Fibroblast of lung (primary cell): ENCODE results near the gene DNAH17. TPM values are rescaled to one million over a fixed set of nuclear protein-coding genes. Genes with fewer than 3 reads are reported as not detected.

ENCODE experiments used
- DNase-seq, 2 donors: peaks; one replicate each; pipeline versions ENCODE4 v3.0.0 to v3.0.0-alpha.2; 2010; ENCODE audit warnings: low read depth in 2 of 2
- H2AFZ ChIP-seq: 2 replicates; pipeline ENCODE4 v1.5.1; 2012; ENCODE audit warnings: low read length, control low read depth, inconsistent platforms
- H3K27ac ChIP-seq: 2 replicates; pipeline ENCODE4 v1.5.1; 2011; ENCODE audit warnings: low read length, control low read depth; ENCODE audit not compliant: insufficient read depth
- H3K27me3 ChIP-seq: 2 replicates; pipeline ENCODE4 v1.5.1; 2011; ENCODE audit warnings: mild to moderate bottlenecking, low read length; ENCODE audit not compliant: control insufficient read depth, insufficient read depth
- H3K36me3 ChIP-seq: 2 replicates; pipeline ENCODE4 v1.5.1; 2011; ENCODE audit warnings: low read length; ENCODE audit not compliant: control insufficient read depth, insufficient read depth
- H3K4me1 ChIP-seq: 2 replicates; pipeline ENCODE4 v1.5.1; 2011; ENCODE audit warnings: low read length; ENCODE audit not compliant: control insufficient read depth, insufficient read depth; ENCODE audit errors: extremely low read depth
- H3K4me2 ChIP-seq: 2 replicates; pipeline ENCODE4 v1.5.1; 2011; ENCODE audit warnings: low read length, control low read depth; ENCODE audit not compliant: insufficient read depth; ENCODE audit errors: extremely low read depth
- H3K4me3 ChIP-seq, 4 experiments: fragments of 200-600 bp in 1 of 4; sonication (generic) in 1 of 4; replicated peaks in 1 of 4; 2 replicates each; pipeline ENCODE4 v1.5.1; 2011 to 2016; ENCODE audit warnings: low read length in 4 of 4, low read depth in 3 of 4, mild to moderate bottlenecking in 3 of 4, control low read depth in 2 of 4, inconsistent platforms in 1 of 4, mixed read lengths in 1 of 4; ENCODE audit not compliant: insufficient read depth in 1 of 4; ENCODE audit errors: control extremely low read depth in 1 of 4
- H3K79me2 ChIP-seq: 2 replicates; pipeline ENCODE4 v1.5.1; 2012; ENCODE audit warnings: mild to moderate bottlenecking, low read length, inconsistent platforms; ENCODE audit not compliant: control insufficient read depth, insufficient read depth
- H3K9ac ChIP-seq: 2 replicates; pipeline ENCODE4 v1.5.1; 2011; ENCODE audit warnings: mild to moderate bottlenecking, low read length, control low read depth; ENCODE audit not compliant: insufficient read depth
- H3K9me3 ChIP-seq: 2 replicates; pipeline ENCODE4 v1.5.1; 2012; ENCODE audit warnings: low read depth, low read length; ENCODE audit not compliant: control insufficient read depth, insufficient read depth
- H4K20me1 ChIP-seq: 2 replicates; pipeline ENCODE4 v1.5.1; 2011; ENCODE audit warnings: low read length; ENCODE audit not compliant: control insufficient read depth, insufficient read depth; ENCODE audit errors: extremely low read depth
- CTCF ChIP-seq, 2 donors: IDR thresholded peaks in 1 of 2; conservative IDR thresholded peaks in 1 of 2; 1 replicate in 1 of 2; 2 replicates in 1 of 2; pipeline ENCODE4 v1.5.1; 2011 to 2012; ENCODE audit warnings: low read length in 2 of 2, control low read depth in 1 of 2, inconsistent platforms in 1 of 2, low read depth in 1 of 2, mild to moderate bottlenecking in 1 of 2
- EZH2 ChIP-seq: IDR thresholded peaks from 2 replicates; pipeline ENCODE4 v1.5.1; 2012; ENCODE audit warnings: low read length, control low read depth, mild to moderate bottlenecking; ENCODE audit errors: missing control alignments
- polyA plus RNA-seq, 2 donors: library from polyadenylated mRNA; depleted of rRNA in 1 of 2; stranded (reverse) in 1 of 2; unstranded in 1 of 2; fragments of >200 nt; gene quantifications; 2 replicates each; pipeline ENCODE4 v1.2.1, GENCODE V29; 2011 to 2012; ENCODE audit warnings: missing spikeins in 1 of 2
- total RNA-seq: library from RNA; depleted of rRNA; stranded (reverse); fragments of >200 nt; gene quantifications from 2 replicates; pipeline ENCODE4 v1.2.1, GENCODE V29; 2014

Gene DNAH17
- total and polyA plus RNA-seq, 2 donors (not counting 1 experiment from before 2014, with no cell fraction given): not detected

DNA sequence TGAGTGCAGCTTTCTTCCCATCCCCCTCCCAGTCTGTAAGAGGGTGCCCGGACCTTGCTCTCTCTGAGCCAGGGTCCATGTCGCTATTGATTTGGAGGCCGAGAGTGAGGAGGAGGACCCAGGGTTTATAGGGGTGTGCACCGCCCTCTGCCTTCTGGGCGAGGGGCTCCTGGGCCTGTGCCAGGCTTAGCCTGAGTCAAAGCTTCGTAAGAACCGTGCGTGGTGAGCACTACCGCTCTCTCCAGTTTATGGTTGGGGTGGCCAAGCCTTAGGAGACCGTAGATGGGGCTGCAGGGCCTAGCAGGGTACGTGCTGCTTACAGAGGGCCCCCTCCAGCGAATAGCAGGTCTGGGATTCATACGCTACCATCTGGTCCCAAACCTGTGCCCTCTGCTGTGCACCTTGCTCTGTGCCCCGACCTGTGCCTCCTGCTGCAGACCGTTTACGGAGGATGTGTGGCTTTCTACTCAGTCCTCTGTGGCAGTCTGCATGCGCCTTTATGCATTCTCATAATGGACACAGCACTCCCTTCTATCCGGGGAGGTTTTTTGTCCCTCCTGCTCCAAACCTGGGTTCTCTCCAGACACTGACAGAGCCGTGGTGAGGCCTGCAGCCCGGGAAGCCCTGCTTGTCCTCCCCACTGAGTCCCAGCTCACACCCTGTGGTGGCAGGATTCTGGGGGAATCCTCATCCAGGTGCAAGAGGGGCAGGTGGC, 144.0 kb downstream of the DNAH17 start:
- Histone ChIP-seq H2AFZ (no peak overlapping the region), H4K20me1 (no peaks in the 10 kb centered on the region), H3K79me2 (no peaks in the 10 kb centered on the region), H3K36me3 (peaks cover 2% of the 10 kb centered on the region), H3K27ac (no peak overlapping the region), H3K9me3 (no peaks in the 10 kb centered on the region), H3K4me1 (no peaks in the 10 kb centered on the region), H3K9ac (no peak overlapping the region), H3K4me3 (no peak overlapping the region), H3K4me2 (no peak overlapping the region), H3K27me3 (no peaks in the 10 kb centered on the region)
- no peak for TF ChIP-seq EZH2
- TF ChIP-seq CTCF (conservative IDR thresholded peaks at IDR 0.05 in 1 of 2, IDR thresholded peaks at IDR 0.05 in 1 of 2; ENCODE audit: low read depth in 1 of 2, low read length in 2 of 2): no peak
- DNase-seq: no peak

- no peaks in the 10 kb centered on the region for H3K9me3 ChIP-seq
- DNase-seq: no peak
- no peaks in the 10 kb centered on the region for H4K20me1 ChIP-seq
- no peak overlapping the region for H3K4me2 ChIP-seq
- H3K79me2 ChIP-seq: no peaks in the 10 kb centered on the region
- no peak overlapping the region for H3K27ac ChIP-seq
- H3K36me3 ChIP-seq: peaks cover 2% of the 10 kb centered on the region
- no peak overlapping the region for H2AFZ ChIP-seq
- H3K27me3 ChIP-seq: no peaks in the 10 kb centered on the region
- TF ChIP-seq EZH2: no peak
- no peak for TF ChIP-seq CTCF (conservative IDR thresholded peaks at IDR 0.05 in 1 of 2, IDR thresholded peaks at IDR 0.05 in 1 of 2; ENCODE audit: low read depth in 1 of 2, low read length in 2 of 2)
- no peaks in the 10 kb centered on the region for H3K4me1 ChIP-seq
- no peak overlapping the region for H3K9ac ChIP-seq
- H3K4me3 ChIP-seq: no peak overlapping the region
Observed at GRCh38 chr17:78432226-78433012, 144.8 kb downstream of the DNAH17 start.

GRCh38 chr17:78431692-78431958, 145.6 kb downstream of the DNAH17 start:
- no peak overlapping the region for H2AFZ ChIP-seq
- no peak for DNase-seq
- no peaks in the 10 kb centered on the region for H3K9me3 ChIP-seq
- H3K27me3 ChIP-seq: no peaks in the 10 kb centered on the region
- no peaks in the 10 kb centered on the region for H4K20me1 ChIP-seq
- TF ChIP-seq CTCF (conservative IDR thresholded peaks at IDR 0.05 in 1 of 2, IDR thresholded peaks at IDR 0.05 in 1 of 2; ENCODE audit: low read depth in 1 of 2, low read length in 2 of 2) (no peak), EZH2 (no peak)
- no peaks in the 10 kb centered on the region for H3K4me1 ChIP-seq
- no peak overlapping the region for H3K27ac ChIP-seq
- no peak overlapping the region for H3K4me3 ChIP-seq
- H3K36me3 ChIP-seq: peaks cover 6% of the 10 kb centered on the region
- H3K79me2 ChIP-seq: no peaks in the 10 kb centered on the region
- no peak overlapping the region for H3K9ac ChIP-seq
- no peak overlapping the region for H3K4me2 ChIP-seq
